Tibial nerve (tissue), 4 donors: Measurements from ENCODE around the gene SFMBT1. TPM values are rescaled to one million over a fixed set of nuclear protein-coding genes. Genes with fewer than 3 reads are reported as not detected.
"Not testable (repeated sequence)": the region's sequence is repeated elsewhere in the genome, so short reads cannot be mapped to it uniquely, and the experiment has no call there.

ENCODE experiments used
- DNase-seq, 2 donors: peaks; one replicate each; pipeline ENCODE4 v3.0.0-alpha.2; 2019; ENCODE audit warnings: low spot score in 2 of 2
- H3K27ac ChIP-seq, 4 donors: fragments of 200-600 bp; sonication (generic) in 3 of 4; one replicate each; pipeline ENCODE4 v1.5.1; 2017 to 2019; ENCODE audit warnings: mild to moderate bottlenecking in 1 of 4
- H3K27me3 ChIP-seq, 2 donors: fragments of 200-600 bp; sonication (generic) in 1 of 2; one replicate each; pipeline versions ENCODE4 v1.5.1 to v1.6.0; 2017 to 2019
- H3K36me3 ChIP-seq, 3 donors: fragments of 200-600 bp; sonication (generic); one replicate each; pipeline ENCODE4 v1.5.1; 2018 to 2019
- H3K4me1 ChIP-seq, 4 donors: fragments of 200-600 bp; sonication (generic) in 3 of 4; one replicate each; pipeline ENCODE4 v1.5.1; 2017 to 2019
- H3K4me3 ChIP-seq, 4 donors: fragments of 200-600 bp; sonication (generic) in 3 of 4; one replicate each; pipeline ENCODE4 v1.5.1; 2017 to 2019; ENCODE audit warnings: mild to moderate bottlenecking in 1 of 4, moderate library complexity in 1 of 4
- H3K9me3 ChIP-seq, 4 donors: fragments of 200-600 bp; sonication (generic) in 3 of 4; one replicate each; pipeline ENCODE4 v1.5.1; 2017 to 2019
- CTCF ChIP-seq, 5 experiments: fragments of 200-600 bp in 3 of 5; fragments of 450-650 bp in 2 of 5; sonication (generic) in 3 of 5; IDR thresholded peaks; one replicate each; pipeline ENCODE4 v1.5.1; 2016 to 2019; ENCODE audit warnings: antibody characterized with exemption in 5 of 5, mild to moderate bottlenecking in 3 of 5, moderate library complexity in 2 of 5
- EP300 ChIP-seq, 2 donors: sonication (generic); formaldehyde crosslinking; IDR thresholded peaks; one replicate each; pipeline ENCODE4 v1.6.1; 2017; ENCODE audit warnings: antibody characterized with exemption in 2 of 2, mild to moderate bottlenecking in 1 of 2
- POLR2A ChIP-seq, 2 donors: fragments of 450-650 bp; IDR thresholded peaks; one replicate each; pipeline ENCODE4 v1.6.1; 2017; ENCODE audit warnings: antibody characterized with exemption in 2 of 2, mild to moderate bottlenecking in 2 of 2, moderate library complexity in 2 of 2
- WGBS, 2 donors: methylation state at CpG; one replicate each; pipeline ENCODE4 v1.1.5; 2018; 5-methylcytosine and 5-hydroxymethylcytosine counted together
- total RNA-seq, 4 donors: library from RNA; depleted of rRNA; stranded (reverse); fragments of >200 nt; gene quantifications; one replicate each; pipeline ENCODE4 v1.1.0, GENCODE V29; 2016

The SFMBT1 gene
- total RNA-seq, 4 donors from 2014 or later: 15.5 to 31.2 (median 18.2) TPM

- TF ChIP-seq EP300 (IDR thresholded peaks at IDR 0.05) (no peak), CTCF (IDR thresholded peaks at IDR 0.05) (no peak), POLR2A (IDR thresholded peaks at IDR 0.05) (no peak)
- Histone ChIP-seq H3K4me3 (no peak overlapping the region), H3K9me3 (no peaks in the 10 kb centered on the region), H3K36me3 (no peaks in the 10 kb centered on the region), H3K4me1 (peaks cover 0 to 7% (median 0%) of the 10 kb centered on the region in 4 donors), H3K27me3 (no peaks in the 10 kb centered on the region), H3K27ac (no peak overlapping the region)
- DNase-seq: no peak
- 84 to 93% methylated on average over 5 of the region's 5 CpGs for WGBS, 2 donors
Measured at GRCh38 chr3:53038679-53039375, 7.0 kb downstream of the SFMBT1 start.

GRCh38 chr3:53035825-53036619 lies 9.9 kb downstream of the SFMBT1 start:
- Histone ChIP-seq H3K27me3 (no peaks in the 10 kb centered on the region), H3K4me1 (no peaks in the 10 kb centered on the region), H3K9me3 (no peaks in the 10 kb centered on the region), H3K36me3 (no peaks in the 10 kb centered on the region), H3K4me3 (no peak overlapping the region), H3K27ac (no peak overlapping the region)
- DNase-seq: no peak
- TF ChIP-seq CTCF (IDR thresholded peaks at IDR 0.05): no peak
- no peak for TF ChIP-seq EP300 (IDR thresholded peaks at IDR 0.05)
- no peak for TF ChIP-seq POLR2A (IDR thresholded peaks at IDR 0.05)
- 86 to 88% methylated on average over 11 of the region's 11 CpGs for WGBS, 2 donors

- H3K4me3 ChIP-seq, H3K4me1 ChIP-seq, H3K27ac ChIP-seq, DNase-seq, H3K9me3 ChIP-seq, H3K36me3 ChIP-seq, H3K27me3 ChIP-seq: not testable (repeated sequence)
- 97 to 98% methylated on average over 5 of the region's 5 CpGs for WGBS, 2 donors
Measured at GRCh38 chr3:53035018-53035417, 10.9 kb downstream of the SFMBT1 start.

- not testable (repeated sequence) for H3K4me3 ChIP-seq, H3K27me3 ChIP-seq, H3K36me3 ChIP-seq, DNase-seq, H3K27ac ChIP-seq, H3K4me1 ChIP-seq, H3K9me3 ChIP-seq
- 97% methylated on average over 10 of the region's 10 CpGs for WGBS, 2 donors
Measured at GRCh38 chr3:53034411-53034810, 11.5 kb downstream of the SFMBT1 start.

- Histone ChIP-seq H3K9me3 (no peaks in the 10 kb centered on the region), H3K36me3 (no peaks in the 10 kb centered on the region), H3K4me1 (no peaks in the 10 kb centered on the region), H3K4me3 (no peak overlapping the region), H3K27ac (no peak overlapping the region), H3K27me3 (no peaks in the 10 kb centered on the region)
- DNase-seq: no peak
- TF ChIP-seq CTCF (IDR thresholded peaks at IDR 0.05) (no peak), EP300 (IDR thresholded peaks at IDR 0.05) (no peak), POLR2A (IDR thresholded peaks at IDR 0.05) (no peak)
Measured at GRCh38 chr3:53032609-53033008, 13.3 kb downstream of the SFMBT1 start.

GRCh38 chr3:53030619-53031449 lies 15.0 kb downstream of the SFMBT1 start:
- 76 to 77% methylated on average over 4 of the region's 4 CpGs for WGBS, 2 donors
- H3K4me3 ChIP-seq: no peak overlapping the region
- DNase-seq: no peak
- no peak overlapping the region for H3K27ac ChIP-seq
- no peaks in the 10 kb centered on the region for H3K9me3 ChIP-seq
- H3K4me1 ChIP-seq: no peaks in the 10 kb centered on the region
- TF ChIP-seq EP300 (IDR thresholded peaks at IDR 0.05) (no peak), POLR2A (IDR thresholded peaks at IDR 0.05) (no peak), CTCF (IDR thresholded peaks at IDR 0.05) (no peak)
- no peaks in the 10 kb centered on the region for H3K36me3 ChIP-seq
- no peaks in the 10 kb centered on the region for H3K27me3 ChIP-seq
